Measurements from ENCODE around the gene INSYN2A.

Gene INSYN2A

GRCh38 chr10:127148066-127148932 is 48.1 kb downstream of the INSYN2A start:
- Histone ChIP-seq H3K4me3 (no peak overlapping the region), H3K36me3 (ENCODE audit: insufficient read depth, low read length) (no peaks in the 10 kb centered on the region), H3K9ac (ENCODE audit: insufficient read length) (no peak overlapping the region), H3K9me3 (ENCODE audit: low read depth, low read length) (no peaks in the 10 kb centered on the region), H3K27ac (no peak overlapping the region)
- TF ChIP-seq EZH2 (IDR thresholded peaks at IDR 0.05) (no peak), FOXP2 (optimal IDR thresholded peaks at IDR 0.05; ENCODE audit: control extremely low read depth, extremely low read length, insufficient read depth) (no peak)
- DNase-seq (ENCODE audit: low read depth, low spot score) = no peak

GRCh38 chr10:127146661-127147060 is 49.7 kb downstream of the INSYN2A start:
- Histone ChIP-seq H3K9ac (ENCODE audit: insufficient read length) (no peak overlapping the region), H3K27ac (no peak overlapping the region), H3K9me3 (ENCODE audit: low read depth, low read length) (no peaks in the 10 kb centered on the region), H3K36me3 (ENCODE audit: insufficient read depth, low read length) (no peaks in the 10 kb centered on the region), H3K4me3 (no peak overlapping the region)
- TF ChIP-seq EZH2 (IDR thresholded peaks at IDR 0.05) = no peak
- TF ChIP-seq POLR2AphosphoS5 (IDR thresholded peaks at IDR 0.05; ENCODE audit: borderline replicate concordance, low read depth, low read length) = no peak
- TF ChIP-seq FOXP2 (optimal IDR thresholded peaks at IDR 0.05; ENCODE audit: control extremely low read depth, extremely low read length, insufficient read depth) = no peak
- DNase-seq (ENCODE audit: low read depth, low spot score) = no peak

Measured in SK-N-MC (cell line).